Stimulated activated CD8-positive, alpha-beta memory T cell treated with anti-CD3 and anti-CD28 coated beads, Interleukin-12 subunit alpha, Interleukin-12 subunit beta, amount 100 ng/mL, for 24 hours (primary cell): ENCODE data around the gene RIPPLY3.
"Not testable (repeated sequence)": the region's sequence is repeated elsewhere in the genome, so short reads cannot be mapped to it uniquely, and the experiment has no call there.

ENCODE experiments used
- DNase-seq: peaks from one replicate; pipeline ENCODE4 v3.0.0-alpha.2; 2020; ENCODE audit errors: extremely low read depth

Gene RIPPLY3

DNA sequence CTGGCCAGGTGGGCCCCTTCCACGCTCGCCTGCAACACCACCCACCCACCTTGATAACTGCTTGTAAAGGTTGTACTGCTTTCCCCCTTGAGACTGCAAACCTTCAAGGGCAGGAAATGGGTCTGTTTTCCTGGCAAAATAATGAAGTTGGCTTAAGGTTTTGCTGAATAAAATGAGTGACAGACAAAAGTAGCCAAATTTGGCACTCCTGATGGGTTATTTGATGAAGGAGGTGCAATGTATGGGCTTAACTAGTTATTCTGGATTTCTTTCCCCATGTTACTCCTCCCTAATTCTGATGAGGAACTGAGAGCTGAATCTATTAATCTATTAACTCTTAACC, 25.5 kb upstream of the RIPPLY3 start:
- DNase-seq, result no peak

DNA sequence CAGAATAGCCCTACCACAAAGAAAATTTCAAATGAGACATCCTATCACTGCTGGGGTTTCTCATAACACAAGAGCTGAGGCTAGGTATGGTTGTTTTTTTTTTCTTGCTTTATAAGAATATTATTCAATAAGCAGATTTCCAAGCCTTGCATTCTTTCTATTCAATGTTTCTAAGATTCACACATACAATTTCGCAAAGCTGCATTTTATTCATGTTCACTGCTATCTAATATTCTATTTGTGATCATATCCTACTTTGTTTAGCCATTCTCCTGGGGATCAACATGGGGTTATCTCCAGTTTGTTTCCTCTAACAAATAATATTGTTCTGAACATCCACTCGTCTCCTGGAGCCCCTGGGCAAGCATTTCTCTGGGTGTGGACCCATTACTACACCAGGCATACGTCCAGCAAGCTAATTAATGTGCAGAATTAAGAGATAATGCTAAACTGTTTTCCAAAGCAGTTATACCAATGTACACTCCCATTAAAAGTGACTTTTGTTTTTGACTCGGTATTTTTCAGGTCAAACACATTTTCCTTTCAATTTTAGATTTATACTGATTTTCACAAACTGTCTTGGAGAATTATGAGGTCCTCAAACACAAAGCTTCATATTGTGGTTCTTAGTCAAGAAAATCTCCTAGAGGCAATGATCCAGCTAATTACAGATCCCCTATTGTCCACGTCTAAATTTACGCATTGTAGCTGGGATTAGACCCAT, 24.4 kb upstream of the RIPPLY3 start:
- no peak for DNase-seq

DNA sequence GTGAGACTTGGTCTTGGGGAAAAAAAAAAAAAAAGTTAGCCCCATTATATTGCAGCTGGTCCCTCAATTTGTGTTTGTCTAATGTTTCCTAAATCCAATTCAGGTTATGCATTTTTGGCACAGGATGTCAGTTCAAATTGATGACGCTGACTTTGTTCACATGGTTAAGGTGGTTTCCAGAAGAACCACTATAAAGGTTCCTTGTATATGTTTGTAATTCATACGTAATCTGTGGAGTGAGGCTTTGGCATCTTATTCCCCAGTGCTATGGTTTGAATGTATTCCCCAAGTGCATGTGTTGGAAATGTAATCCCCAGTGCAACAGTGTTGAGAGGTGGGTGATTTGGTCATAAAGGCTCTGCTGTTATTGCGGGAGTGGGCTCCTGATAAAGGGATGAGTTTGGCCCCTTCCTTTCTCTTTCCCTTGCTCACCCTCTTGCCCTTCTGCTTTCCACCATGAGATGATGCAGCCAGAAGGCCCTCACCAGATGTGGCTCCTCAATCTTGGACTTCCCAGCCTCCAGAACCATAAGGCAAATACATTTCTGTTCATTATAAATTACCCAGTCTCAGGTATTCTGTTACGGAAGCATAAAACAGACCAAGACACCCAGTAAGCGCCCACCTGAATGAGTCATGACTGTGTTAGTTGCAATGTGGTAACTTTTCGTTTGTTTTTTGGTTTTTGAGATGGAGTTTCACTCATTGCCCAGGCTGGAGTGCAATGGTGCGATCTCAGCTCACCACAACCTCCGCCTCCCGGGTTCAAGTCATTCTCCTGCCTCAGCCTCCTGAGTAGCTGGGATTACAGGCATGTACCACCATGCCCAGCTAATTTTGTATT, 20.5 kb upstream of the RIPPLY3 start:
- no peak for DNase-seq

DNA sequence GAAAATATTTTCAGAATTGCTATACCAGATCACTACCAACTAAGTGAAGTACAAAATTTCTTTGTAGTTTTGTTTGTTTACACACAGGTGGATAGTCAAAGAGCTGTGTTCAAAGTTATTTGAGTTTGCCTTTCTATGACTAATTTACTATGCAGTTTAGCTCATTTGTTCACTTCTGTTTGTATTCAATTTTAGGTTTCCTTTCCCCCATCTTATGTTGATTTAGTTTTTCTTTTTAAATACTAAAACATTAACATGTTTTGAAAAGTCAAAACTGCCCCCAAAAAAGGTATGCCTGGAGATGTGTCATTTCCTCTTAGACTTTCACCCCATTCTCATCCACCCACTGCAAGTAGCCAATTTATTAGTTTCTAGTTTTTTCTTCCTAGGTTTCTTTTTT, 18.7 kb upstream of the RIPPLY3 start:
- no peak for DNase-seq

DNA sequence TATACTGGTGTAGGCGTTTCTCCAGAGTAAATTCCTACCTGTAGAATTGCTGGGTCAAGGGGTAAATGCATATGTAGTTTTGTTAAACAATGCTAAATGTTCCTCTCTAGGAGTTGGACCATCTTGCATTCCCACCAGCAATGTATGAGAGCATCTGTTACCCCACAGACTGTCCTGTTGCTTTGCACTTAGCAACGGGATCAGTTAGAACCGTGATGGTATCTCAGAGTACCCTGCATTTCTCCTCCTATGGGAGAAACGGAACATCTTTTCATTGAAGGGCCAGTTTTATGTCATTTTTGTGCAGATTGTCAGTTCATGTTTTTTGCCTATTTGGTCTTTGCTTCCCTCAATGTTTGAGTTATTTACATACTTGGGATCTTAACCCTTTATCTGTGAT, 18.0 kb upstream of the RIPPLY3 start:
- no peak for DNase-seq

DNA sequence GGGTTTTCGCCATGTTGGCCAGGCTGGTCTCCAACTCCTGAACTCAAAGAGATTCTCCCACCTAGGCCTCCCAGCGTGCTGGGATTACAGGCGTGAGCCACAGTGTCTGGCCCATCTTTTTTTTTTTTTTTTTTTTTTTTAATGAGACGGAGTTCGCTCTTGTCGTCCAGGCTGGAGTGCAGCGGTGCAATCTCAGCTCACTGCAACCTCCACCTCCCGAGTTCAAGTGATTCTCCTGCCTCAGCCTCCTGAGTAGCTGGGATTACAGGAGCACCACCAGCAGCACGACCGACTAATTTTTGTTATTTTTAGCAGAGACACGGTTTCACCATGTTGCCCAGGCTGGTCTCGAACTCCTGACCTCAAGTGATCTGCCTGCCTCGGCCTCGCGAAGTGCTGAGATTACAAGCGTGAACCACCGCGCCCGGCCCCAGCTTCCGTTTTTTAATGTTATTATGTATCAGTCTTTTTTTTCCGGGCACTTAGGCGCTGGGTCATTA, 17.3 kb upstream of the RIPPLY3 start:
- DNase-seq, result not testable (repeated sequence)

DNA sequence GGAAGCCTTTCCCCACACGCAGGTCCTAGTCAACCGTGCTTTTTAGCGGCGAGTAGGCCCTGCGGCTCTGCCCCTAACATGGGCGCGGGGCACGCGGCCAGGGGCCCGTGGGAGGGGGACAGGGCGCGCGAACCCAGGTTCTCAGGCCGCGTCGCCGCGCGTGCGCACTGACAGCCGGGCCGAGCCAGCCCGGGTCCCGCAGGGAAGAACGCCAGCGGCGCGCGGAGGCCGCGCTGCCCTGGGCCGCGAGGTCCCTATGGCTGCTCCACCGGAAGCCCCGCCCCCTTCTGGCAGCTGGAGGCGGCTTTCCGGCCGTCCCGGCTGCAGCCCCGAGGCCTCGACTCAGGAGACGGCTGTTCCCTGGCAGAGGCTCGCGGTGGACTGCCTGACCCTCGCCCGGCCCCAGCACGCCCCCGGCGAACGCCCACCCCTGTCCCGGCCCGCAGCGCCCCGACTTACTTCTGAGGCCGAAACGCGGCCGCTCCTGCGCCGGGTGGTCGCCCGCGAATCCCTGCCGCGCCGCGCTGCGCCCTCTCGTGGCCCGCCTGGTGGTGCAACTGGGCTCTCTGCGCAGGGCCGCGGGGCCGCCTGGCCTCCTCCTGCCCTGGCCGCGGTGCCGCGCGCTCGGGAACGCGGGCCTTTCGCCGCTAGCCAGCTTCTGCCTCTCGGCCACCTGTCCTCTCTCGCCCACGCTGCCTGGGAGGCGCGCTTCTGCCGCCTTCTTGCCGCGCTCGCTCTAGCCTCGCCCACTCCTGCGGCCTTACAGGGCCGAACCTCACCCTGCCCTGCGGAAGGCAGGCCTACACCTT, 16.6 kb upstream of the RIPPLY3 start:
- peak; percentile 71 for DNase-seq

DNA sequence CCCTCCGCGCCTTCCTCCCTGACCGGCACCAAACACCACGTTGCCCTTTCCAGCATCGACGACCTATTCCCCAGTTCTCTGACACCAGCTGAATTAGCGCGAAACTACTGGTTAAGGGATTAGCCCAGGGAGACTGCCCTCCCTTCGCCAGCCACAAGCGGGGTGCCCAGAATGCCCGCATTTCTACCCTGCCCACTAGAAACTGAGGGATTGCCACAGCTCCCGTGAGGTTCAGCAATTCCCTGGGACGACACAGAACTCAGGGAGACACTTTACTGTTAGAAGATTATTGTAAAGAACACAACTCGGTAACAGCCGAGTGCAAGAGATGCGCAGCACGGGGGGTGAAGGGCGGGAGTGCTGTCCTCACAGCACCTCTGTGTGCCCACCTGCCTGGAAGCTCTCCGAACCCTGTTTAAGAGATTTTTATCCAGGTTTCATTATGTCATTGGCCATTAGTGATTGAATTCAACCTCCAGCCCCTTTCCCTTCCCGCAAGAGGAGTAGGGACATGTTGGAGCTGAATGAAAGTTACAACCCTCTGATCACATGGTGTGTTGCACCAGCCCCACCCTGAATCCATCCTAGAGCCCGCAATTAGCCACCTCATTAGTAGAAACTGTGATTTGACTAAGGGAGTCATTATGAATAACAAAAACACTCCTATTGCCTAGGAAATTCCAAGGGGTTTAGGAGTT, 15.8 kb upstream of the RIPPLY3 start:
- DNase-seq, result no peak

DNA sequence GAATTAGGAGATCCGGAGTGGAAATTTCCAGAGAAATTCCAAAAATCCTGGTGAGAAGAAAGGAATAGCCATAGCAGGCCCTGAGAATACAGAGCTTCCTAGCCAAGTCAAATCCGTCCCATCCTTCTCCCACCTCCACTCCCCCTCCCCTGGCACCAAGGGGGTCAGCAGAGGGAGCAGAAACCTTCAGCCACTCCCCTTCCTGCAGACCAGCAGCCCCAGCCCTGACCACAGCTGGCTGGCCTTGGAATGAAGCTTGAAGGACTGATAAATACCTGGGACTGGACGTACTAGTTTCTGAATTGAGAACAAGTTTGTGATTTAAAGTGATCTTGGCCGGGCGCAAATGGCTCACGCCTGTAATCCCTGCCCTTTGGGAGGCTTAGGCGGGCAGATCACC, 13.8 kb upstream of the RIPPLY3 start:
- no peak for DNase-seq

DNA sequence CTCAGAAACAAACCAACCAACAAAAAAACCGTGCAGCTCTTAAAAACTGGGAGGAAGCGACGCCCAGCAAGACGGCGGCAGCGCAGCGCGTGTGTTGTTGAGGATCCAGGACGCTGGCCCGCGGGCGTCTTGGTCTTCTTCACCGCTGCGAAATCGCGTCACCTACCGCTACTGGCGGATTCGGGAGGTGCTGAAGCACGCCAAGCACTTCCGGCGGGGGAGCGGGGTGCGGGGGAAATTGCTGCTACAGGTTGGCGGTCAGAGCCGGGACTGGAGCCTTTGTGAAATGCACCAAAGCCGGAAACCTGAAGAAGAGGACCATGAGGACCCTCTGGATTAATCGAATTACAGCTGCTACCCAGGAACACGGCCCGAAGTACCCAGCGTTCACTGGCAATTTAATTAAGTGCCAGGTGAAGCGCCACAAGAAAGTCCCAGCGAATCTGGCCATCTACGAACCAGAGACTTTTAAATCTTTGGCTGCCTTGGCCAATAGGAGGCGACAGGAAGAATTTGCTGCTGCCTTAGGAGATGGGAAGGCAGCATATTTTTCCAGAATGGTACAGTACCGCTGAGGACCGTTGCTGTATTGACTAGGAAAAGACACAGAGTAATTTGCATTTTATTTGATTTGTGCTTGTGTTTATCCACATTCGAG, 11.9 kb upstream of the RIPPLY3 start:
- no peak for DNase-seq

DNA sequence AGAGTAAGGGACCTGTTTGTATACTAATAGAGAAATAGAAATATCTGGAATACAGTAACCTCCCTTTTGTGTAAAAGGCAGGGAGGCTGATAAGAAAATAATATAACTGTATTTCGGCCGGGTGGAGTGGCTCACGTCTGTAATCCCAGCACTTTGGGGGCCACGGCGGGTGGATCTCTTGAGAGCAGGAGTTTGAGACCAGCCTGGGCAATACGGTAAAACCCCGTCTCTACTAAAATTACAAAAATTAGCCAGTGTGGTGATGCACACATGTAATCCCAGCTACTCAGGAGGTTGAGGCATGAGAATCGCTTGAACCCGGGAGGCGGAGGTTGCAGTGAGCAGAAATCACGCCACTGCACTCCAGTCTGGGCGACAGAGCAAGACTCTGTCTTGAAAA, 11.2 kb upstream of the RIPPLY3 start:
- not testable (repeated sequence) for DNase-seq

DNA sequence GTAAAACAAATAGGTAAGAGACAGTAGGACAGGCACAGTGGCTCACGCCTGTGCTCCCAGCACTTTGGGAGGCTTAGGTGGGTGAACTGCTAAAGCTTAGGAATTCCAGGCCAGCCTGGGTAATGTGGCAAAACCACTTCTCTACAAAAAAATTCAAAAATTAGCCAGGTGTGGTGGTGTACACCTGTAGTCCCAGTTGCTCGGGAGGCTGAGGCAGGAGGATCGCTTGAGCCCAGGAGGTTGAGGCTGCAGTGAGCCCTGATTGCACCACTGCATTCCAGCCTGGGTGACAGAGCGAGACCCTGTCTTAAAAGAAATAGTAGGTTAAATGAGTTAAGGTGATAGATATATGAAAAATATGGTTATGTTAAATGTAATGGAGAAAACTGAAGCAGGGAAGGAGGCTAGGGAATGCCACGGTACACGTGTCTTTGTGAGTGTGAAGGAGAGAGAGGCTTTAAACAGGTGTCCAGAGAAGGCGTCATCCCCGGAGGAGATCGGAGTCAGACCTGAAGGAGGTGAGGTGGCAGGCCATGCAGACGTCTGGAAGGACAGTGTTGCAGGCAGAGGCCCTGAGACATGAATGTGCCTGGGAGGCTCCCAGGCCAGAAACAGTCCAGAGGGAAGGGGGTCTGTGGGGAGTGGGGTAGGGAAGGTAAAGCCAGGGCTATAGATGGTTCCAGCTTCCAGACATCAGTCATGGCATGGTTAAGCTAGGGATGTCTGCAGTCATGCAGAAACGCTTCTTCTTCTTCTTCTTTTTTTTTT, 7.2 kb upstream of the RIPPLY3 start:
- DNase-seq, result no peak

DNA sequence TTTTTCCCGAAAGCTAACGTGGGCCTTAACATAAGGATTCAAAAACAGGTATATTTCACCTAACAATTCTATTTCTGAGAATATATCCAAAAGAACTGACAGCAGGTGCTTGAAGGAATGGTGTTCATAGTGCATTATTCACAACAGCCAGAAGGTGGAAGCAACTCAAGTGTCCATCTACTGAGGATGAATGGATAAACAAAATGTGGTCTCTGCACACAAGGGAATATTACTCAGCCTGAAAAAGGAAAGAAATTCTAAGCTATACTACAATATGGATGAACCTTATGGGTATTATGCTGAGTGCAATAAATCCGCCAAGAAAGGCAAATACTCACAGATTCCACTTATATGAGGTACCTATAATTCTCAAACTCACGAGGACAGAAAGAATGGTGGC, 6.1 kb upstream of the RIPPLY3 start:
- no peak for DNase-seq

DNA sequence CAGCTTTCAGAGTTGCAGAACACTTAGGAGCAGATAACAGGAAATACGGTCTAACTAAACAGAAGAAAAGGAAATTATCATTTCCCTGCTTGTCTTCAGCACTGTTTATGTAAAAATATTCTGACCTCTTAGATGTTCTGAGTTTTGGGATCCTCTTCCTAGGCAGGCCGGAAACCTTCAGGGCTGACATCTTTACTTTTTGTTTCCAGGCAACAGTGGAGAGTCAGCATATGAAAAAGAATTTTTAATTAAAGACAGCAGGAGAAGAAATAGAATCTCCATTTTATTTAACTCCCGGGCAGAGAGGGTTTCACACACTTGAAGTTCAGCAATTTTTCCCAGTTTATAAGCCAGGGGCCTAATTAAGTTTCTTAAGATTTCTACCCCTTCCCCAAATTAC, 5.1 kb upstream of the RIPPLY3 start:
- no peak for DNase-seq

DNA sequence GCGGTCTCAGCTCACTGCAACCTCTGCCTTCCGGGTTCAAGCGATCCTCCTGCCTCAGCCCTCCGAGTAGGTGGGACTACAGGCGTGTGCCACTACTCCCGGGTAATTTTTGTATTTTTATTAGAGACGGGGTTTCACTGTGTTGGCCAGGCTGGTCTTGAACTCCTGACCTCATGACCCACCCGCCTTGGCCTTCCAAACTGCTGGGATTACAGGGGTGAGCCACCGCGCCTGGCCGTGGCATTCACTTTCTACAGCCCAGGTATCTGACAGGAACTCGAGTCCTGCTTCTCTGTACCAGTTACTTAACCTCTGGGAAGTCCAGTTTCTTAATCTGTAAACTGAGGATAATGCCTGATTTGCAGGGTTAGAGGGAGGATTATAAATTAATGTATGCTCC, 3.7 kb upstream of the RIPPLY3 start:
- DNase-seq, result not testable (repeated sequence)

DNA sequence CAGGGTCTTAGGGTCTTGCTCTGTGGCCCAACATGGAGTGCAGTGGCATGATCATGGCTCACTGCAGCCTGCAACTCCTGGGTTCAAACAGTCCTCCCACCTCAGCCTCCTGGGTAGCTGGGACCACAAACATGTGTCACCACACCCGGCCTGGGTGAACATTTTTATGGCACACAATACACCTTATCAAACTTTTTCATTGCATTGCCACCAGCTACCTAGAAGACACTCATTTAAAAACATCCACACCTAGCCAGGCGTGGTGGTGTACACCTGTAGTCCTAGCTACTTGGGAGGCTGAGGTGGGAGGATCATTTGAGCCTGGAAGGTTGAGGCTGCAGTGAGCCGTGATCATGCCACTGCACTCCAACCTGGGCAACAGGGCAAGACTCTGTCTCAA, 2.6 kb upstream of the RIPPLY3 start:
- DNase-seq, result not testable (repeated sequence)

DNA sequence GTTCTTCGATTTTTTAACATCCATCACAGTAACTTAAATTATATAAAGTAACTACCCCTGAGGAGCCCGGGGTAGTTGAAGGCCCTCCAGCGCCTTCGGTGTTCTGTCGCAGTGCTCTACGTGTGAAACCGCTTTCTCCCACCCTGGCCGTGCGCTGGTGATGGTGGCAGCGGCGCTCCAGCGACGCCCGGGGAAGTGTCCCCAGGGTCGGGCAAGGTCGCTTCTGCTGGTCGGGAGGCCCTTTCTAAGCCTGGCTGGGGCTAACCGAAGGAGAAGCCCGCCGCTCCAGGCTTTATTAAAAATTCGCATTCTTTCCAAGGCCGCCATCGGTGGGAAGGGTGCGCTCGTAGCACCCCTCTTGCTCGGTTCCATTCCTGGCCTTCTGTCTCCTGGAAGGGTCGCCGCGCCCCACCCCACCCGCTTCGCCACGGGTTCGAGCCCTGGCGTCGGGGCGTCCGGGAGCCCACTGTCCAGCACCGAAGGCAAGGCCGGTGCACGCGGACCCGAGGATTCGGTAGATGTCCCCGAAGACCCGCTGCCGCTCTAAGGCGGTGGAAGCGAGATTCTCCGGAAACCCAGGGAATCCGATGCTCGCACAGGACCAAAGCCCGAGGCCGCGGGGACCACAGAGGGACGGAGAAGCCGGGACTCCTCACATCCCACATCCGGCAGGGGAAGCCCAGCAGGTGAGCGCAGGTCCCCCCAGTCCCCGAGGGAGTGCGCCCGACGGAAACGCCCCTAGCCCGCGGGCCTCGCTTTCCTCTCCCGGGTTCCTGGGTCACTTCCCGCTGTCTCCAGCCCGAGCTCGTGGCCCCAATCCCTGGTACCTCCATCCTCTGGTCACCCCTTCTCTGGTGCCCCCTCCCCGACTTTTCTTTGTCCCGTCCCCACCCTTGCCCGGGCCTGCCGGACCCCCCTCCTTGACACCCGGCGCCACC, 685 bp upstream of the RIPPLY3 start:
- DNase-seq, result no peak

DNA sequence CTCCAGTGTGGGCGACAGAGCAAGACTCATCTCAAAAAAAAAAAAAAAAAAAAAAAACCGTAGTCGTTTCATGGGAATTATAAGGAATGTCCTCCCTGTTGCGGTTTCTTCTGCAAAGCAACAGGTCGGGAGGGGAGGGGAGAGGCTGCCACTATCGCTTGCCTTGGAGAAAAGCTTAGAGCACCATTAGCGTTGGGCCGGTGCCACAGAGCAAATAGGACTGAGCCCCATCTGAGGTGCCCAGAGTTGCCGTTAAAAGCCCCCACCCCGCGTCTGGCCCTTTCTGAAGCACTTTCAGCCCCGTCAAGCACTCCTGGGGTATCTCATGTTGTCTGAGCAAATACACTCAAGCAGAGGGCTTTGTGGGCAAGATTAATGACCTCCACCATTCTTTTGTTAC, 2.2 kb downstream of the RIPPLY3 start:
- DNase-seq, result no peak

DNA sequence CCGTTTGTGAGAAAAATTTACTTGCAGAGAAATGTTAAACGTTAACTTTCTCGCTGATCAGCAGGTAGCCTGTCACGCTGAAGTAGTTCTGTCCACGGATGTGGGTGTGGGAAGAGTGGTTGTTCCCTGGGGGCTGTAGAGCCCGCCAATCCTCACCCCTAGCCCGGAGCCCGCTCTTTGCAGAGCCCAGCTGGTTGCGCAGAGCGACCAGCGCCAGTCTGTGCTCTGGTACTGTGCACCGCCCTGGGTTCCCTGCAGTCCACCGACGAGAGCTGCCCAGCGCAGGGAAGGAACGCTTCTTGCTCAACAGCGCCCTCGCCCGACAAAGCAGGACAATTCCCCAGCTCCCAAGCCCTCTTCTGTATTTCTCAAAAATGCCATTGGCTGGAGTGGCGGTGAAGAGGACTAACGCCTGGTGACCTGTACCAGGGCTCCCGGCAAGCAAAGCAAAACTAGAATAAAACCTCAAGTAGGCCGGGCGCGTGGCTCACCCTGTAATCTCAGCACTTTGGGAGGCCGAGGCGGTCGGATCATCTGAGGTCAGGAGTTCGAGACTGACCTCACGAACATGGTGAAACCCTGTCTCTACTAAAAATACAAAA, 3.3 kb downstream of the RIPPLY3 start:
- DNase-seq, result peak; percentile 41
